Stimulated activated CD8-positive, alpha-beta memory T cell treated with anti-CD3 and anti-CD28 coated beads, Interleukin-15, amount 100 ng/mL, for 24 hours (primary cell): ENCODE data around the gene EME2.

ENCODE experiments used
- DNase-seq: peaks from one replicate; pipeline ENCODE4 v3.0.0-alpha.2; 2020; ENCODE audit warnings: low read depth

EME2 gene

GRCh38 chr16:1745900-1746692, 26.5 kb upstream of the EME2 start:
- DNase-seq = no peak

GRCh38 chr16:1746693-1747195, 25.9 kb upstream of the EME2 start:
- no peak for DNase-seq

- DNase-seq = no peak
These were observed 24.7 kb upstream of the EME2 start for GRCh38 chr16:1747934-1748333.

GRCh38 chr16:1749152-1750117, 23.2 kb upstream of the EME2 start:
- no peak for DNase-seq

GRCh38 chr16:1751946-1752345, 20.7 kb upstream of the EME2 start:
- DNase-seq = no peak

- no peak for DNase-seq
These were observed 19.8 kb upstream of the EME2 start for GRCh38 chr16:1752853-1753252.

- no peak for DNase-seq
These were observed 18.4 kb upstream of the EME2 start for GRCh38 chr16:1754204-1754603.

- DNase-seq = no peak
These were observed 14.7 kb upstream of the EME2 start for GRCh38 chr16:1757714-1758461.

GRCh38 chr16:1758923-1759322, 13.7 kb upstream of the EME2 start:
- DNase-seq = no peak

- DNase-seq = no peak
These were observed 13.1 kb upstream of the EME2 start for GRCh38 chr16:1759511-1759910.

GRCh38 chr16:1760911-1761310, 11.7 kb upstream of the EME2 start:
- DNase-seq = no peak

- no peak for DNase-seq
These were observed 10.9 kb upstream of the EME2 start for GRCh38 chr16:1761751-1762150.

- no peak for DNase-seq
These were observed 10.3 kb upstream of the EME2 start for GRCh38 chr16:1762196-1762878.

GRCh38 chr16:1762879-1763520, 9.6 kb upstream of the EME2 start:
- no peak for DNase-seq

- DNase-seq = no peak
These were observed 8.8 kb upstream of the EME2 start for GRCh38 chr16:1763521-1764511.

GRCh38 chr16:1764971-1765370, 7.6 kb upstream of the EME2 start:
- no peak for DNase-seq

- DNase-seq = no peak
These were observed 6.8 kb upstream of the EME2 start for GRCh38 chr16:1765826-1766225.

- DNase-seq = no peak
These were observed 6.4 kb upstream of the EME2 start for GRCh38 chr16:1766231-1766630.

- DNase-seq = no peak
These were observed 5.9 kb upstream of the EME2 start for GRCh38 chr16:1766701-1767100.
